Gastrocnemius medialis (tissue), 4 donors: Measurements from ENCODE around the gene TTC9C. TPM values are rescaled to one million over a fixed set of nuclear protein-coding genes. Genes with fewer than 3 reads are reported as not detected.

ENCODE experiments used
- ATAC-seq, 2 donors: fragments of 150-250 bp; one replicate each; pipeline ENCODE4 v1.9.1; 2016
- DNase-seq, 2 donors: peaks; one replicate each; pipeline ENCODE4 v3.0.0-alpha.2; 2019
- H3K27ac ChIP-seq, 4 donors: fragments of 200-600 bp; sonication (generic); 1 replicate in 1 of 4; 2 replicates in 3 of 4; pipeline ENCODE4 v1.5.1; 2016 to 2018; ENCODE audit warnings: mild to moderate bottlenecking in 2 of 4, moderate library complexity in 1 of 4
- H3K27me3 ChIP-seq, 3 donors: fragments of 200-600 bp; sonication (generic) in 2 of 3; 1 replicate in 1 of 3; 2 replicates in 2 of 3; pipeline versions ENCODE4 v1.5.1 to v1.6.0; 2016 to 2019; ENCODE audit warnings: mild to moderate bottlenecking in 1 of 3, moderate library complexity in 1 of 3
- H3K36me3 ChIP-seq, 2 donors: fragments of 200-600 bp; sonication (generic) in 1 of 2; one replicate each; pipeline ENCODE4 v1.5.1; 2017 to 2018
- H3K4me1 ChIP-seq, 2 donors: fragments of 200-600 bp; sonication (generic) in 1 of 2; one replicate each; pipeline ENCODE4 v1.5.1; 2016 to 2017; ENCODE audit warnings: mild to moderate bottlenecking in 2 of 2
- H3K4me3 ChIP-seq, 4 donors: fragments of 200-600 bp; sonication (generic) in 3 of 4; 1 replicate in 1 of 4; 2 replicates in 3 of 4; pipeline ENCODE4 v1.5.1; 2016 to 2019; ENCODE audit warnings: mild to moderate bottlenecking in 2 of 4
- H3K9me3 ChIP-seq, 3 donors: fragments of 200-600 bp; sonication (generic) in 2 of 3; 1 replicate in 1 of 3; 2 replicates in 2 of 3; pipeline ENCODE4 v1.5.1; 2016 to 2019
- CTCF ChIP-seq, 5 experiments: fragments of 450-650 bp in 3 of 5; fragments of 200-600 bp in 2 of 5; sonication (generic) in 2 of 5; IDR thresholded peaks in 4 of 5; conservative IDR thresholded peaks in 1 of 5; 1 replicate in 4 of 5; 2 replicates in 1 of 5; pipeline ENCODE4 v1.5.1; 2016 to 2019; ENCODE audit warnings: antibody characterized with exemption in 5 of 5, mild to moderate bottlenecking in 3 of 5, moderate library complexity in 3 of 5
- POLR2A ChIP-seq, 2 donors: fragments of 450-650 bp; IDR thresholded peaks; one replicate each; pipeline ENCODE4 v1.6.1; 2017; ENCODE audit warnings: antibody characterized with exemption in 2 of 2, mild to moderate bottlenecking in 2 of 2, moderate library complexity in 2 of 2
- in situ Hi-C, 4 donors: fragments of 200-750 bp; cut with MboI; loops; one replicate each; pipeline versions ENCODE4 v1.15.0 to v1.8.0; 2017; ENCODE audit warnings: low sequenced_read_pairs in 4 of 4
- intact Hi-C: fragments of 100-400 bp; cut with DNase I; formaldehyde crosslinking; loops from one replicate; pipeline ENCODE4 v1.15.1; 2023; ENCODE audit warnings: low total_unique reads
- total RNA-seq, 4 donors: library from RNA; depleted of rRNA; stranded (reverse); fragments of >200 nt; gene quantifications; one replicate each; pipeline versions ENCODE4 v1.1.0 to v1.2.3, GENCODE V29; 2016

TTC9C gene
- total RNA-seq, 4 donors from 2014 or later = 11.5 to 16.3 (median 14.1) TPM

- H3K4me1 ChIP-seq = peaks cover 35 to 39% of the 10 kb centered on the region in 2 donors
- H3K27me3 ChIP-seq = no peaks in the 10 kb centered on the region
- peaks cover 0 to 31% of the 10 kb centered on the region in 2 donors for H3K36me3 ChIP-seq
- H3K27ac ChIP-seq = peak within 1 kb of the TSS; percentile 85 to 99 (median 93)
- in situ Hi-C loops (loop anchor here (5.0 to 10.0 kb wide), 2 partner anchors 75 to 78 kb away; no protein-coding TSS in a partner anchor), intact Hi-C loops (loop anchor here (1.0 to 10.0 kb wide), 5 partner anchors 18 to 142 kb away; partner anchors contain the start of genes GANAB, HNRNPUL2, NXF1 and SLC3A2)
- peak; percentile 98 to 99 for DNase-seq
- TF ChIP-seq POLR2A (IDR thresholded peaks at IDR 0.05) = peak; percentile 96 to 97
- TF ChIP-seq CTCF (IDR thresholded peaks at IDR 0.05 in 4 of 5, conservative IDR thresholded peaks at IDR 0.05 in 1 of 5) = peak in 3 of 5 experiments; percentile 2 to 54 (median 36)
- no peaks in the 10 kb centered on the region for H3K9me3 ChIP-seq
- peak; percentile 90 to 94 for ATAC-seq
- H3K4me3 ChIP-seq = peak within 1 kb of the TSS; percentile 84 to 97 (median 93)
These were observed 58.9 kb downstream of the TTC9C start, which contains the start of gene TMEM179B for GRCh38 chr11:62787005-62787759. TMEM179B (plus strand) TSS chr11:62787402; CDS start chr11:62787432, 30 bp downstream.

Other genes with a start within 250 kb of the TTC9C start
- gene AHNAK, start 181.7 kb upstream of the TTC9C start, total RNA-seq = 1,000 to 10,000 TPM in 1 of 4 donors, 100 to 1,000 TPM in 3; 374 to 1,261 (median 571) TPM
- 1,000 to 10,000 TPM; 1,797 to 2,946 (median 1,897) TPM for gene EEF1G, start 154.6 kb upstream of the TTC9C start, total RNA-seq
- 10 to 100 TPM in 3 of 4 donors, 1 to 10 TPM in 1; 7.8 to 15.7 (median 11.7) TPM for gene TUT1, start 137.0 kb upstream of the TTC9C start, total RNA-seq
- gene MTA2, start 126.6 kb upstream of the TTC9C start, total RNA-seq = 10 to 100 TPM; 28.0 to 47.1 (median 31.7) TPM
- gene EML3, start 115.7 kb upstream of the TTC9C start, total RNA-seq = 1 to 10 TPM; 4.7 to 7.9 (median 7.0) TPM
- 1 to 10 TPM; 1.6 to 3.7 (median 2.7) TPM for gene ROM1, start 115.2 kb upstream of the TTC9C start, total RNA-seq
- 10 to 100 TPM in 2 of 4 donors, 1 to 10 TPM in 2; 4.4 to 21.4 (median 9.8) TPM for gene B3GAT3, start 106.5 kb upstream of the TTC9C start, total RNA-seq
- 10 to 100 TPM; 41.3 to 65.1 (median 59.5) TPM for gene GANAB, start 81.9 kb upstream of the TTC9C start, total RNA-seq
- gene INTS5, start 75.2 kb upstream of the TTC9C start, total RNA-seq = 10 to 100 TPM; 17.3 to 28.3 (median 21.3) TPM
- gene C11orf98, start 63.3 kb upstream of the TTC9C start, total RNA-seq = 10 to 100 TPM; 36.1 to 44.7 (median 41.3) TPM
- 1 to 10 TPM; 1.7 to 4.5 (median 2.8) TPM for gene CSKMT, start 63.2 kb upstream of the TTC9C start, total RNA-seq
- gene UQCC3, start 56.8 kb upstream of the TTC9C start, total RNA-seq = 10 to 100 TPM in 2 of 4 donors, 1 to 10 TPM in 2; 6.4 to 11.7 (median 9.0) TPM
- gene LBHD1, start 56.2 kb upstream of the TTC9C start, total RNA-seq = 1 to 10 TPM in 2 of 4 donors, under 1 TPM in 2; 0.82 to 2.1 (median 1.1) TPM
- 100 to 1,000 TPM; 216 to 450 (median 265) TPM for gene UBXN1, start 49.4 kb upstream of the TTC9C start, total RNA-seq
- gene LRRN4CL, start 39.0 kb upstream of the TTC9C start, total RNA-seq = 1 to 10 TPM; 3.7 to 6.4 (median 5.9) TPM
- gene BSCL2, start 21.1 kb upstream of the TTC9C start, total RNA-seq = 100 to 1,000 TPM in 1 of 4 donors, 10 to 100 TPM in 3; 33.4 to 114 (median 55.6) TPM
- not detected for gene GNG3, start 20.8 kb upstream of the TTC9C start, total RNA-seq
- 10 to 100 TPM in 3 of 4 donors, 1 to 10 TPM in 1; 4.8 to 14.9 (median 11.8) TPM for gene HNRNPUL2, start 1.0 kb upstream of the TTC9C start, total RNA-seq
- gene ZBTB3, start 25.7 kb downstream of the TTC9C start, total RNA-seq = 10 to 100 TPM in 1 of 4 donors, 1 to 10 TPM in 3; 5.6 to 10.5 (median 7.7) TPM
- 10 to 100 TPM; 25.2 to 45.5 (median 29.6) TPM for gene POLR2G, start 33.1 kb downstream of the TTC9C start, total RNA-seq
- gene TAF6L, start 42.9 kb downstream of the TTC9C start, total RNA-seq = 10 to 100 TPM; 13.5 to 43.2 (median 21.4) TPM
- gene TMEM179B, start 58.9 kb downstream of the TTC9C start, total RNA-seq = 10 to 100 TPM; 26.3 to 52.5 (median 44.3) TPM
- gene TMEM223, start 63.5 kb downstream of the TTC9C start, total RNA-seq = 10 to 100 TPM; 17.1 to 41.6 (median 23.8) TPM
- gene NXF1, start 77.0 kb downstream of the TTC9C start, total RNA-seq = 10 to 100 TPM; 27.2 to 47.1 (median 46.1) TPM
- 10 to 100 TPM; 16.2 to 26.0 (median 24.9) TPM for gene STX5, start 103.6 kb downstream of the TTC9C start, total RNA-seq
- not detected for gene TEX54, start 104.4 kb downstream of the TTC9C start, total RNA-seq
- gene WDR74, start 111.1 kb downstream of the TTC9C start, total RNA-seq = 100 to 1,000 TPM in 1 of 4 donors, 10 to 100 TPM in 3; 66.4 to 133 (median 87.0) TPM
- gene SLC3A2, start 152.4 kb downstream of the TTC9C start, total RNA-seq = 100 to 1,000 TPM; 158 to 278 (median 189) TPM
- not detected for gene CHRM1, start 192.9 kb downstream of the TTC9C start, total RNA-seq